GM12878 (cell line): ENCODE results near the gene EI24. TPM values are rescaled to one million over a fixed set of nuclear protein-coding genes. Genes with fewer than 3 reads are reported as not detected.

Experiments
- CEBPZ ChIP-seq: fragments of 150-350 bp; IDR thresholded peaks from 2 replicates; pipeline ENCODE4 v1.6.1; 2016; ENCODE audit warnings: low read depth, low read length
- HDAC2 ChIP-seq: fragments of 200-600 bp; sonication (generic); IDR thresholded peaks from 2 replicates; pipeline ENCODE4 v1.6.1; 2017
- HDGF ChIP-seq: fragments of 450-650 bp; IDR thresholded peaks from 2 replicates; pipeline ENCODE4 v1.6.1; 2016; ENCODE audit warnings: antibody characterized with exemption
- LARP7 ChIP-seq: fragments of 450-650 bp; IDR thresholded peaks from 2 replicates; pipeline ENCODE4 v1.6.1; 2017; ENCODE audit warnings: mild to moderate bottlenecking
- PKNOX1 ChIP-seq: fragments of 450-650 bp; IDR thresholded peaks from 2 replicates; pipeline ENCODE4 v1.6.1; 2016; ENCODE audit warnings: mild to moderate bottlenecking
- POU2F2 ChIP-seq: IDR thresholded peaks from 3 replicates; pipeline ENCODE4 v1.6.1; 2011; ENCODE audit warnings: low read depth, mild to moderate bottlenecking, low read length, borderline replicate concordance
- RAD21 ChIP-seq: IDR thresholded peaks from 2 replicates; pipeline ENCODE4 v1.6.1; 2011; ENCODE audit warnings: mild to moderate bottlenecking, low read depth, low read length, moderate library complexity; ENCODE audit not compliant: insufficient read depth
- RELA ChIP-seq: fragments of 450-650 bp; IDR thresholded peaks from 2 replicates; pipeline ENCODE4 v1.8.0; 2014; ENCODE audit warnings: borderline replicate concordance; ENCODE audit not compliant: partially characterized antibody
- SMARCA5 ChIP-seq: fragments of 450-650 bp; IDR thresholded peaks from 2 replicates; pipeline ENCODE4 v1.6.1; 2017; ENCODE audit warnings: mild to moderate bottlenecking
- STAT1 ChIP-seq: fragments of 450-650 bp; conservative IDR thresholded peaks from 2 replicates; pipeline ENCODE4 v1.6.1; 2014; ENCODE audit warnings: antibody characterized with exemption, mild to moderate bottlenecking
- ZBTB11 ChIP-seq: fragments of 450-650 bp; formaldehyde crosslinking; IDR thresholded peaks from 2 replicates; pipeline ENCODE4 v1.5.0; 2022; ENCODE audit warnings: mild to moderate bottlenecking, missing genetic modification characterization
- ZBTB4 ChIP-seq: fragments of 450-650 bp; formaldehyde crosslinking; IDR thresholded peaks from 2 replicates; pipeline ENCODE4 v1.4.0; 2022; ENCODE audit warnings: mild to moderate bottlenecking, moderate library complexity
- ZNF384 ChIP-seq: IDR thresholded peaks from 2 replicates; pipeline ENCODE4 v1.6.1; 2012; ENCODE audit warnings: low read depth, mild to moderate bottlenecking, low read length, improper control_type of control experiment, borderline replicate concordance
- polyA plus RNA-seq, 11 experiments: library from polyadenylated mRNA; depleted of rRNA in 4 of 11; unstranded in 6 of 11; stranded (reverse) in 5 of 11; fragments of >200 nt; fragmentation: Nextera tagmentation in 4 of 11; fragmentation: Illumina TruSeq in 1 of 11; extraction: Ambion mirVana in 4 of 11; extraction: Trizol in 1 of 11; gene quantifications; 1 replicate in 1 of 11; 2 replicates in 10 of 11; pipeline versions ENCODE4 v1.2.1 to v1.2.3, GENCODE V29; 2011 to 2016; ENCODE audit warnings: inconsistent platforms in 2 of 11, missing spikeins in 2 of 11, low read depth in 1 of 11
- total RNA-seq, 4 experiments: library from RNA; depleted of rRNA in 3 of 4; stranded (reverse); fragments of >200 nt in 3 of 4; fragmentation: Illumina TruSeq in 1 of 4; extraction: Trizol in 1 of 4; gene quantifications; 2 replicates each; pipeline versions ENCODE4 v1.2.1 to v1.2.3, GENCODE V29; 2013 to 2021

Gene EI24
- total and polyA plus RNA-seq, 10 of the 15 experiments (the other 5 are each of a cell fraction or from before 2014, with no cell fraction given): 20.3 to 127 (median 70.4) TPM

GRCh38 chr11:125592305-125593113 is 23.2 kb downstream of the EI24 start, which contains the start of gene STT3A (continued):
- peak; percentile 30; the same call in 2 of the 3 replicates for TF ChIP-seq POU2F2
- no peak for TF ChIP-seq SMARCA5
- TF ChIP-seq RELA: peak; percentile 18
- 0 out of 2 replicates have a peak, but pooled peaks have one; percentile 14 for TF ChIP-seq HDGF
- TF ChIP-seq ZBTB4 (CRISPR knock-in tag): no peak
- no peak for TF ChIP-seq RAD21
- 0 out of 2 replicates have a peak, but pooled peaks have one; percentile 28 for TF ChIP-seq STAT1
- no peak for TF ChIP-seq ZBTB11 (CRISPR knock-in tag)
- no peak for TF ChIP-seq HDAC2
- TF ChIP-seq LARP7: no peak
- TF ChIP-seq PKNOX1: peak; percentile 100
- TF ChIP-seq ZNF384: no peak
- TF ChIP-seq CEBPZ: peak; percentile 97
